HG02870 (cell line): ENCODE results near the gene MLH1.

Experiments used
- ATAC-seq: cut with Tn5 transposase; IDR thresholded peaks from one replicate; pipeline ENCODE4 v1.9.1; 2021; ENCODE audit warnings: mild to moderate bottlenecking, moderate library complexity; ENCODE audit not compliant: unreplicated experiment

Gene MLH1

GRCh38 chr3:37087870-37088269 is 94.6 kb downstream of the MLH1 start:
- ATAC-seq, result no peak

- no peak for ATAC-seq
Measured at GRCh38 chr3:37092484-37092883, 99.2 kb downstream of the MLH1 start.

GRCh38 chr3:37093481-37093880 is 100.2 kb downstream of the MLH1 start:
- no peak for ATAC-seq

- no peak for ATAC-seq
Measured at GRCh38 chr3:37094636-37095035, 101.3 kb downstream of the MLH1 start.

- no peak for ATAC-seq
Measured at GRCh38 chr3:37096288-37096687, 103.0 kb downstream of the MLH1 start.

GRCh38 chr3:37096975-37097374 is 103.7 kb downstream of the MLH1 start:
- ATAC-seq, result no peak

- ATAC-seq, result no peak
Measured at GRCh38 chr3:37097776-37098175, 104.5 kb downstream of the MLH1 start.

- no peak for ATAC-seq
Measured at GRCh38 chr3:37098884-37099283, 105.6 kb downstream of the MLH1 start.

GRCh38 chr3:37099469-37099868 is 106.2 kb downstream of the MLH1 start:
- ATAC-seq, result no peak

GRCh38 chr3:37100411-37100810 is 107.1 kb downstream of the MLH1 start:
- no peak for ATAC-seq
